Brain pericyte (primary cell): ENCODE data around the gene HS3ST5.
"Not testable (repeated sequence)": the region's sequence is repeated elsewhere in the genome, so short reads cannot be mapped to it uniquely, and the experiment has no call there.

Experiments used
- DNase-seq: peaks from one replicate; pipeline ENCODE4 v3.0.0-alpha.2; 2012; ENCODE audit warnings: low read depth, low spot score

HS3ST5 gene

DNA sequence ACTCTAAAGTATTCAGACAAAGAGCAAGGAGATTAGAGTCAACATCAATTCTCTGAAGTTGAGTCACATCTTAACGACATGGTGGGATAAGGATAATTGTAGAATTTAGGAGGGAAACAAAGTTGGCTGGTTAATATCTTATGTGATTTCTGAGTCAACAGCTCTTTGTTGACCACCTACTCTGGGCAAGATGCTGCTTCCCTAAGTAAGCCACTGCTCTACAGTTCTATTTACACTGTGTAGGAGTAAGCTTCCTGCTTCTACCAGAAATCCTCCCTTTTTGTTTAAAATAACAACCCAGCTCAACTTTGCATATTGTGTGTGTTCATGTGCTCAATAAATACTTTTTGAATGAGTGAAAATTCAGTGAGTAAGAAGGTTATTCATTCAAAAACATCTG lies 3.1 kb downstream of the HS3ST5 start:
- no peak for DNase-seq

DNA sequence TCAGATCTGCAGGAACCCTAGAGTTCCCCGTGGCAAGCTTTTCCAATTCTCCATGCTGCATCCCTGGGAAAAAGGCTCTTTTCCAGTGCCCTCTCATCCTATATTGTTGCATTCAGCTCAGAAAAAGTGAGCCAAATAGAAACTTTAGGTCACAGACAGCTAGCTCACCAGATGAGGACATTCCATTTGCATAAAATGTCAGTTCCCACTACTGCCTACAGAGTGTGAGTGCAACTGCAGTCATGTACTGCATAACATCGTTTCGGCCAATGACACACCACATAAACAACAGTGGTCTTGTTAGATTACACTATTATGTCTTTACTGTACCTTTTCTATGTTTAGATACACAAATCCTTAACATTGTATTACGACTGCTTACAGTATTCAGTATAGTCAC lies 8.6 kb downstream of the HS3ST5 start:
- DNase-seq, result no peak

DNA sequence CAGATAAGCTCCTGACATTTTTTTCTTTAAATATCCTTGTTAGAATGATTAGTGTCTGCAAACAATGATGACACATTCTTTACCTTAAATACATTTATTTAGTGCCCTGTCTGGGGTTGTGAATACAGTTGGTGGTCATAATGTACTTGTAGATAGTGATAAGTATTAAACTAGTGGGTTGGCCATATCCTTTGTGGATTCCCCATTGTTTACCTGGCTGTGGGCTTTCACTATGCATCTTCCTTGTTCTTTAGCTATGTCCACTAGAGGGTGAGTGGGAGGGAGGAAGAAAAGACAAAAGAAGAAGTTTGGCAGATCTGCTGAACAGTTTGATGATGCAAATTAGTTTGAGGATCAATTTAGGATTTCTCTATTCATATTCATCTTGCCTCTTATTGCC lies 15.7 kb downstream of the HS3ST5 start:
- DNase-seq, result no peak

DNA sequence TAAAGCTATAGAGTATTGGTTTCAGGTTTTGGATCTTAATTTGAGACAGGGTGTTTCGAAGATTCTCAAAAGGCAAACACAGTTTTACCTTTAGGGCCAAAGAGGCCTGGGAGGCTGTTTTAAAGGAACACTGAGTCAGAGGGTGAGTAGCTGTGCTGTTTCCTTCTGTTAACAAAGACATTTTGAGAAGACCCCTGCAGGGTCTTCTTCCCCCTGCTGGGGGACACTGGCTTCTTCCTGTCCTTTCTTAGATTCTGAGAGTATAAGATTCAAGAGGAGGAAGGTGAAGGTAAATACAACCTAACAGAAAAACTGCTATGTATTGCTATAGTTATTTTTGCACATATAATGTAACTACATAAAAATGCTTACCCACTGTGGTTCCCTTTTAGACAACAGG lies 19.0 kb downstream of the HS3ST5 start:
- no peak for DNase-seq

DNA sequence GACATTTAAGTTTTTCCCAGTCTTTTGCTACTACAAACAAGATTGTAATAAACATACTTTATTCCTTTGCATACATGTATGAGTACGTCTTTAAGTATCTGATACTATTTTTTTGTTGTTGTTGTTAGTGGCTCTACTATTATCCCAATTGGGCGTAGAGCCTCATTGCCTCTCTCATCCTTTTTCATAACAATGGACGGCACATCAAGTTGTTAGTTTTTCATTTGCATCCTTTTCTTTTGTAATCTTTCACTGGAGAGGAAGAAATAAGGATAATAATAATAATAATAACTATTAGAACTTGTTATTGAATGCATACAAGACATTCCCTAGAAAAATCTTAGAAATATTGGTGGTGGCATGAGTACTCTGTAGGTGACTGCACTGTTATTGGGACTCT lies 23.1 kb downstream of the HS3ST5 start:
- no peak for DNase-seq

DNA sequence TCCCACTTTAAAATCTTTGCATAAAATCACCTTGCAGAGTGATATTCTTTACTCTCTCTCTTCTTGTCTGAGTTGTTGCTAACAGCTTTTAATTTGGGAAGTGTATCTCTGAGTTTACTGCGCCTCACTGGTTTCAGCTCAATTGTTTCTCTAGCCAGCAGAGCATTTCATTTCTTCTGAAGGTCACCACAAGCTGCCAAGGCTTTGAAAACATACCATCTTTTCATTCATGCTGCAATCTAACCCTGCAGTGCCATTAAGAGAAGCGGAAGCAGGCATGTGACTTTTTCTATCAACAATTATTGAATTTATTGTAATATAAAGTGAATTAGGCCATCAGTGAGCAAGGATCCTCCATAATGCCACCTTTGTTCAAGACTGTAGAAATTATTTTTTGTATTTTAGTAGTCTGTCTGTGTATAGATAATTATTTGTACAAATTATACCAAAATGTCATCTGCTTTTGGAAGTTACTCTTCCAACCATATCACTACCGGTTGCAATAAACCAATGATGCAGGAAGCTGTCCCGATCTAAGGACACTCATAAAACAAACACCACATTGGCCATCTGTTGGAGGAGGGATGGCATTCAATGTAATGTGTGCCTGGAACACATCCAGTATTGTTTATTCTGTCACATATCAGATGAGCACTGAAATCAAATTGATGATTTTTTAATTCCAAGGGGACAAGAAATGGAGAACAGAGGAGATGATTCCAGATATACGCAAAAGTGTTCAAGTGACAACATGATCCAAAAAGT lies 26.8 kb downstream of the HS3ST5 start:
- DNase-seq, result no peak

DNA sequence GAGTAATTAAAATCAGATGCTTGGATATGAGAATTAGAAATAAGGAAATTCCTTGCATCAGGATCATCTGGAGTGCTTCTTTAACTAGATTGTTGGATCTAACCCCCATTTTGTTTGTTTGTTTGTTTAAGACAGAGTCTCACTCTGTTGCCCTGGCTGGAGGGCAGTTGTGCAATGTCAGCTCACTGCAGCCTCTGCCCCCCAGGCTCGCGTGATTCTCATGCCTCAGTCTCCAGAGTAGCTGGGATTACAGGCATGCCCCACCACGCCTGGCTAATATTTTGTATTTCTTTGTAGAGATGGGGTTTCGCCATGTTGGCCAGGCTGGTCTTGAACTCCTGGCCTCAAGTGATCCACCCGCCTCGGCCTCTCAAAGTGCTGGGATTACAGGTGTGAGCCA lies 29.0 kb downstream of the HS3ST5 start:
- DNase-seq, result not testable (repeated sequence)

DNA sequence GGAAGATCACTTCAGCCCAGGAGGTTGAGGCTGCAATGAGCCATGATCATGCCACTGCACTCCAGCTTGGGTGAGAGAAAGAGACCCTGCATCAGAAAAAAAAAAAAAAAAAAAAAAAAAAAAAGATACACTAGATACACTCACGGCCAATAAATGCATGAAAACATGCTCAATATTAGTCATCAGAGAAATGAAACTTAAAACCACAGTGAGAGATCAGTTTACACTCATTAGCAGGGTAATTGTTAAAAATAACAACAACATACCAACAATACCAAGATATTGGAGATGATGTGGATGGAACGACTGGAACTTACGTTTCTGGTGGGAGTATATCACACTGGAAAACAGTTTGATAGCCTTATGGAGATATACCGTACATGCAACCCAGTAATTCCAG lies 29.9 kb downstream of the HS3ST5 start:
- no peak for DNase-seq

DNA sequence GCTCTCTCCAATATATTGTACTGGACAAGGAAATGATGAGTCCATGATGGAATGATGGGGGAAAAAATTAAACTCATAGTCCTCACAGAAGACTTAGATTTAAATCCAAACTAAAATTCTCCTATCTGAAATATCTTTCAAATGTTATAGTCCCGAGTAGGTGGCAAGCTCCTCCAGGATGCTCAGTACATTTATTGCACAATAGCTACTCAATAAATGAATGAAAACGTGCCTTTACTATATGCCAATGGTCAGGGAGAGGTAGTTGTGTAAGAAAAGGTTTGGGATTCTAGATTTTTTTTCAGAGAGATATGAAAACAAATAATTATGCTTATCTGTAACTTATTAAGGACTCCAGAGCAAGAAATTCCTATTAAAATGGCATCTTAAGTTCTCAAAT lies 32.8 kb downstream of the HS3ST5 start:
- DNase-seq, result no peak

DNA sequence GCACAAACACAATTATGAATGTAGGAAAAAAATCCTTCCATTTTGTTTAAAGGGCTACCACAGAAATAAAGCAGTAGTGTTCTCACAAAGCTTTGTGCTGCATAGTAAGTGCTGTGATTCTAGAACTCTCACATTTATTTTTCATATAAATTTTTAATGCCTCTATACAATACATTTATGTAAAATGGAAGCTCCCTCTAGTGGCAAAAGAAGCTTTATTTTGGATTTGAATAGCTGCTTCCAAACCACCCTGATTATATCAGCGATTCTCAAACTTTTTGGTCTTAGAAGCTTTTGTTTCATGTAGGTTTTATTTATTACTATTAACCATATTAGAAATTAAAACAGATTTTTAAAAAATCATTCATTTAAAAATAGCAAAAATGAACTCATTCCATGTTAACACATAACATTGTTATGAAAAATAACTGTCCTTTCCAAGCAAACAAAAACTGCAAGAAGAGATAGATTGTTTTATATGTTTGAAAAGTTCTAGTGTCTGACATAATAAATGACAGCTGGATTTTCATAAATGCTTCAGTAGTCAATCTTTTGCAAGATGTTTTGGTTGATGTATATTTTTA lies 38.4 kb downstream of the HS3ST5 start:
- no peak for DNase-seq

DNA sequence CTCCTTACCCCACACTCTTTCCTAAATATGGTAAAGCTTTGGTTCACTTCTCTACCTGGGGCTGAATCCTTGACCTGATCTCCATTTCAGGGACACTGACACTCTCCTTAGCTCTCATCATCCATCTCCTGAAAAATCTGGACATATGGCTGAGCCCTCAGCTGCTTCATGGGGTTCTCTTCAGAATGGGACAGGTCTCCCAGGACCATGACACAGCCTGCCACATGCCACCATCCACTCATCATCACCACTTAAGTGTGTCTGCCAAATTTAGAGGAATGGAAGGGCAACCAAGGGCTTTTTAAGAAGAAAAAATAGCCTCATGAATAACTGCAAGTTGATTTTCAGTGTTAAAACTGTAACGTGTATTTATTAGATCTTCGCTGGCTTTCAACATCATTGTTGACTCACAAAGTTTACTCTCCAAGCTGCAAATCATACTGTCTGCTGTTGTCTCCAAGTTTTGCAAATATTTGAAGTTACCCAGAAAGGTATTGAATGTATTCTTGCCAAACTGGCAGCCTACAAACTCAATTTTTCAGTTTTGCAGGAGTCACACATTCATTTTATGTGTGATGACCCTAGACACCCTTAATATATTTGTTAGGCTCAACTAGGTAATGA lies 41.1 kb downstream of the HS3ST5 start:
- no peak for DNase-seq

DNA sequence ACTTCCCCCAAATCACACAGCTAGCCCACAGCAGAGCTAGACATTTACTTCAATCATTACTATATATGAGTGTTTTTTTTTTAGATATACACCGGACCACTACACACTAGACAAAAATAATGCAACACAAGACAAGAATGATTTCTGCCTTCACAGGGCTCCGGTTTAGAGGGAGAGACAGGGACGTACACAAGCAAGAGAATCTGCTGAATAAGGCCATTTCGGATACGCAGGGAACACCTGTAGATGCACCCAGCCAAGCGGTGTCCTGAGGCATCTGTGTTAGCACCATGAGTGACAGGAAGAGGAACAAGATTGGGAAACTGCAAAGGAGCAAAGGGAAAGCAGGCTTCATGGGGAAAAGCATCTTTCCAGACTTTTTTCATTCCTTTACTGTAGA lies 45.7 kb downstream of the HS3ST5 start:
- no peak for DNase-seq

DNA sequence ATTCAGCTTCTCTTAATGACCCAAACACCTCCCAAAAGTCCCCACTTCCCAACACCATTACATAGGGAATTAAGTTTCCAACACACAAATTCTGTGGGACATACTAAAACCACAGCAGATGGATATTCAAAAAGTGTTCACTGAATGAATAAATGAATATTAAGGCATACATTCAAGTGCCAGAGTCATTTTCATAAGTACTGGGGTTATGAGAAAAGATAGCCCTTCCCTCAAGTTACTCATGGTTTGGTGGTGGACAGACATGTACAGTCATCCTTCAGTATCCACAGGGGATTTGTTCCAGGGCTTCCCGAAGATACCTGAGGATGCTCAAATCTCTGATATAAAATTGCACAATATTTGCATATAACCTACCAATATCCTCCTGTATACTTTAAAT lies 50.4 kb downstream of the HS3ST5 start:
- DNase-seq, result no peak

DNA sequence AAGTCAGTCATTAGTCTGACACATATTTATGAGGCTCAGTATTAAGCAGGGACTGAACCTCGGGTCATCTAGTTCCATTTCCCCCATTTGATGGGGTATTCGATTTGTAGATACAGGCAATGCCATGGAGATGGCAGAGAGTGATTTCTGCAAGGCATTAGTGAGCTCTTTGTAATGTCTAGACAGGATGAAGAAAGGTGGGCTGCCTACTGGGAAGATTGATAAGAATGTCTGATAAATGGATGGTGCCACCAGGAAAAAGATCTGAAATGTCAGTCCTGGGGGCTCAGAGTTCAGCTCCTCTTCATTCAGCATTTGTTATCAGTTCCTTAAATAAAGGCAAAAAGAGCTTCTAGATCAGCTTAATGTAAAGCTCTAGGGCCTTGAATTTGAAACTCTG lies 51.4 kb downstream of the HS3ST5 start:
- DNase-seq, result no peak

DNA sequence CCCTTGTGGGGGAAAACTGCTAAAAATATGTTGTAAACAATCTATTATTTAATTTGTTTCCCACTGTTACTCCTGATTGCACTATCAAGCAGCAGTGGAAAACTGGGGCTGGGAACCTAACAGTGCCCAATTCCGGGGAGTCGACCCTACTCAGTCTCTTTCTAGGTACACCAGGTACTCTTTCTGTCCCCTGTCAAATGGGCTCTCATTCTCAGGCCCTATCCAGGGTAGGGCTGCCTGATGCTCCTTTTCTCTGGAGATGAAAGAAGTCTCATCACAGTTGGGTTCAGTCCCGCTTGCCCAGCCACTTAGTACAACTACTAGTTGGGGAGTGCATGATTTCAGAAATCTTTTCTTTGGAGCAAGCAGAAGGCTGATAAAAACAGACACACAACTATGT lies 52.0 kb downstream of the HS3ST5 start:
- no peak for DNase-seq

DNA sequence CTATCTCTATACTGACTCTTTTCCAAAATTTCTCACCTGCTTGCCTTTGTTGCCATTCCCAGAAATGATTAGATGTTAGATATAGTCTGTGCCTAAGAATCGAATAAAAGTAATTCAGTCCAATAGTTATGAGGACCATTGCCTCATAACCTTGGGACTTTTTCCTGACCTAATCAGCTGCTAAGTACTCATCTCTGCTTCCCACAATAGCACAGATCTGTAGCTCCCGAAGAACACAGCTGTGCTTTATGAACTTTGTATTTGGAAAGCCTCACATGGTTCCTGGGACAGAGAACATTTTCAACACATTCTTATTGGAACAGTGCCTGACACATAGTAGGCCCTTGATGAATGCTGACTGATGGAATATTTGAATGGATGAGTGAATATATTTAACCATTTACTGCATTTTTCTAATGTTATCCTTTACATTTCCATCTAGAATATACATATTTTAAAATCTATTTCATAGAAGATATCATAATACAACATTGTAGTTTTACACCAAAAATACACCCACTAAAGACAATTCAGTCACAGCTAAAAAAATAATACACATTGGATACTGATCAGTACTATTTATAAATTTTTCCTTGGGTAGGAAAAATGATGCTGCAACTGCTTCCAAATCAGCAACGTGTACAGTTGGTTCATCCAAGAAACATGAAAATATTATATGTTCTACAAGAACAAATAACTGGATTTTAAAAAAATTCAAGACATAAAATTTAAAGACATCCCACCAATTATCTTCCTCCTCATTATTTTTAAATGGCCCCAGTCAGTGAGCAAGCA lies 53.9 kb downstream of the HS3ST5 start:
- DNase-seq, result no peak

DNA sequence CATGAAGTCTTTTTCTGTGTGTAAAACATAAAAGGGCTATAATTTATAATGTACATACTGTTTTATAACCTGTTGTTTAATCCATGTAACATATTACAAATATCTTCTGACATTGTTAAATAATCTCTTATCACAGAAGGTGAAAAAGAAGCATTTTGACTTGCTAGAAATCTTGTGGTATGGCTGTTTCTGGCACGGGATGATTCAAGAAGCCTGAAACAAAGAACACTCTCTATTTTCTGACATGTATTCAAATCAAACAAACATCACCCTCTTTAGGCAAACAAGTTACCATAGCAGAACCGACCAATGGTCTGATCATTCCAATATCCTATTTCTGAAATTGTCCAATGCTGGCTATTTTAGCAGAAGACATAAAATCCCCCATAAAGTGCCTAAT lies 55.4 kb downstream of the HS3ST5 start:
- no peak for DNase-seq

DNA sequence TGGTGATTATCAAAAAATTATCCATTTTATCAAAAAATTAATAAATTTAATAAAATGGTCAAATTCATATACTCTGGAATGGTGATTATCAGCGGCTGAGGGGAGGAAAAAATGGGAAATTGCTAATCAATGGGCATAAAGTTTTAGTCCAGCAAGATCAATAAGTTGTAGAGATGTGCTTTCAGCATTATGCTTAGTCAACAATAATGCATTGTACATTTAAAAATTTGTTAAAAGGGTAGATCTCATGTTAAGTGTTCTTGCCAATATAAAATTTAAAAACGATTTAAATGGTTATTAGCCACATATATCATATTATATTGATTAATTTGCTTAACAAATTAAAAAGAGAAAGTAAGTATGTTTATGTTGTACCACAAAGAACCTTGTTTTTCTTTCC lies 56.6 kb downstream of the HS3ST5 start:
- DNase-seq, result no peak

DNA sequence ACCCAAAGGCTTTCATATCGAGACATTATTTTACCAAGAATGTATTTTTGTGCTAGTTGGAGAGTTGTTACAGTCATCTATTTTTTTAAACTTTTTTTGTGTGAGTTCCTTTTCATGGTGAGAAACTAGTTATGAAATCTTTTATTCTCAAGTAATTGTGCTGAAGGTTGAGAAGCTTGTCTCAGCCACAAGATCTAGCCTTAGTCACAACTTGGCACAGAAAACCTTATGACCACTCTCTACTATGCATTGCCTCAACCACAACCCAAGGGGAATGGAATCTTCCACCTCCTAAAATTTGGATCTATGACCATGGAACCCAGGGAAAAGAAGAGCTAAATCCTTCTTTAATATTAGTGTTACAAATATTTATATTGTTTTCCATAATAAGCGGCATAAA lies 58.5 kb downstream of the HS3ST5 start:
- no peak for DNase-seq

DNA sequence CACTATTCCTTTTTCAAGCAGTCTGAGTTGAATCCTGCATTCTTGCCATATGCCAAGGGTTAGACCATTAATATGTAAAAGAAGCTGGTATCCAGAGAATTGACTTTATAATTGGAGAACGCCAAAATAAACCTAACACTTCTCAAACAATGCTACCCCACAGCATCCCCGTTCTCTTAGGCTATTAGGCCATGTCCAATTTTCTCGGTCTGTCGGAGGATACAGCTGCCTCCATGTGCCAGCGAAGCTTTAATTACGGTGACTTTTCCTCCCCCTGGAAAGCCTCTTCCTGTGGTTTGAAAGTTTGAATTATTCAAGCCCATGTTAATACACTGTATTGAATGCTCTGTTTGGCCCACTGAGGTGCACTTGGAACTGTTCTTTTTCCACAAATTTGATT lies 60.5 kb downstream of the HS3ST5 start:
- DNase-seq, result no peak

DNA sequence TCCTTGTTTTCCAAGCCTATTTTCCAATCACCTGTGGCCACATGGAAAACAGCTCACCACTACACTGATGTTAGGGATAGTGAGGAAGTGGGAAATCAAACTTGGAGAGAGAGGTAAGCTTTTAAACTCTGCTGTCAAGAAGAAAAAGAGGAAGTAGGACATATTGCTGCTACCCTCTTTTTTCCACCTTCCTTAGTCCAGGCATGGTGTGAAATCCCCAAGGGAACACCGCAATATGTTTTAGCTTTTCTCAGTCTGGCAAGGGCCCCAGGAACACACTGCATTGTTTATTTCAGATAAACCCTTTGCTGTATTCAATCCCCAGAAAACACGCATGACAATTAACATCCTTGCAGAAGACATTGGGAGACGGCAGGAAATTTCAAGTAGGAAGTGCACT lies 61.3 kb downstream of the HS3ST5 start:
- no peak for DNase-seq

DNA sequence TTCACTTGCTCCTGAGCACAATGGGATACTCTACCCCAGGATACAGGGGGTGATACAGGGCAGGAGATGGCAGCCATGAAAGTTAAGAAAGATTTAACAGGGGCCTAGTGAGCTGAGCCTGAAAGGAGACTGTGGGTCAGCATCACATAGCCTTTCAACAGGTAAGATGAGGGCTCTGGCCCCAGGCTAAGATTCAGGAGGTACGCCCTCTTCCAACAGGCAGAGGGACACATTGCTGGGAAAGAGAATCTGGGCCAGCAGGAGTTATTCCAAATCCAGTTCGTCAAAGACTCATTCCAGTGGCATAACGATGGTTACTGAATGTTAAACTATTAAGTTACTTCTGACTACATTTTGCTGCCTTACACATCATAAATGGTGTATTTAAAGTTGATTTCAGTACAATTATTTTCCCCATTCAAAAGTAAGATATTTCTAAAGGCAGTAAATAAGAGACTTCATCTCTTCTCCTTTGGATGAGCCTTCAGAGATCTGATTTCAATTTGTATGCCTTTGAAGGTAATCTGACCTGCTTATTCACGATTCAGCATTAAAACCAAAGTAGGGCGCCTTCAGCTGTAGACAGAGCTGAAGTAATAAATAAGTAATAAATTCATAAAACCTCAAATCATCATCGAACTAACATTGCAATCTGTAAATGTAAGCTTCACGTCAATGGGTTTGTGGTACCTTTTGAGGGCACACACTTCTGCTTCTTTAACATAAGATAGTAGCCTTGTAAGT lies 62.4 kb downstream of the HS3ST5 start:
- DNase-seq, result no peak
